Endothelial cell of umbilical vein (primary cell): ENCODE data around the gene ACAD11.

Experiments
- CTCF ChIP-seq, 2 donors: IDR thresholded peaks; 1 replicate in 1 of 2; 2 replicates in 1 of 2; pipeline ENCODE4 v1.5.1; 2011; ENCODE audit warnings: low read length in 2 of 2, mild to moderate bottlenecking in 2 of 2, moderate library complexity in 2 of 2, control low read depth in 1 of 2, inconsistent platforms in 1 of 2, low read depth in 1 of 2; ENCODE audit not compliant: insufficient read depth in 1 of 2; ENCODE audit errors: extremely low read depth in 1 of 2
- EZH2 ChIP-seq: IDR thresholded peaks from 2 replicates; pipeline ENCODE4 v1.6.1; 2012; ENCODE audit warnings: borderline replicate concordance, low read depth, mild to moderate bottlenecking, moderate library complexity, low read length, inconsistent platforms; ENCODE audit not compliant: severe bottlenecking
- MAX ChIP-seq: IDR thresholded peaks from 2 replicates; pipeline ENCODE4 v1.6.1; 2011; ENCODE audit not compliant: insufficient read depth, insufficient read length
- MYC ChIP-seq: IDR thresholded peaks from one replicate; pipeline ENCODE4 v1.6.1; 2011; ENCODE audit warnings: mild to moderate bottlenecking, low read depth, low read length
- POLR2A ChIP-seq: IDR thresholded peaks from 2 replicates; pipeline ENCODE4 v1.6.1; 2012; ENCODE audit warnings: low read depth, mild to moderate bottlenecking, control low read depth, low read length
- POLR2AphosphoS5 ChIP-seq: IDR thresholded peaks from 2 replicates; pipeline ENCODE4 v1.6.1; 2012; ENCODE audit warnings: low read depth, mild to moderate bottlenecking, control low read depth, low read length, moderate library complexity; ENCODE audit not compliant: insufficient read depth

- TF ChIP-seq CTCF (IDR thresholded peaks at IDR 0.05; ENCODE audit: extremely low read depth in 1 of 2, insufficient read depth in 1 of 2, low read depth in 1 of 2, low read length in 2 of 2) = peak; percentile 66 to 70
- TF ChIP-seq EZH2 = no peak
- no peak for TF ChIP-seq POLR2AphosphoS5
- TF ChIP-seq MAX = no peak
- TF ChIP-seq POLR2A = no peak
- TF ChIP-seq MYC = no peak
These were observed at the start of gene ACAD11 for GRCh38 chr3:132659365-132660051.
